ENCODE data around the gene C11orf98.
"Not testable (repeated sequence)": the region's sequence is repeated elsewhere in the genome, so short reads cannot be mapped to it uniquely, and the experiment has no call there.

The C11orf98 gene

GRCh38 chr11:62680825-62681240 lies 15.8 kb upstream of the C11orf98 start:
- DNase-seq = no peak

DNA sequence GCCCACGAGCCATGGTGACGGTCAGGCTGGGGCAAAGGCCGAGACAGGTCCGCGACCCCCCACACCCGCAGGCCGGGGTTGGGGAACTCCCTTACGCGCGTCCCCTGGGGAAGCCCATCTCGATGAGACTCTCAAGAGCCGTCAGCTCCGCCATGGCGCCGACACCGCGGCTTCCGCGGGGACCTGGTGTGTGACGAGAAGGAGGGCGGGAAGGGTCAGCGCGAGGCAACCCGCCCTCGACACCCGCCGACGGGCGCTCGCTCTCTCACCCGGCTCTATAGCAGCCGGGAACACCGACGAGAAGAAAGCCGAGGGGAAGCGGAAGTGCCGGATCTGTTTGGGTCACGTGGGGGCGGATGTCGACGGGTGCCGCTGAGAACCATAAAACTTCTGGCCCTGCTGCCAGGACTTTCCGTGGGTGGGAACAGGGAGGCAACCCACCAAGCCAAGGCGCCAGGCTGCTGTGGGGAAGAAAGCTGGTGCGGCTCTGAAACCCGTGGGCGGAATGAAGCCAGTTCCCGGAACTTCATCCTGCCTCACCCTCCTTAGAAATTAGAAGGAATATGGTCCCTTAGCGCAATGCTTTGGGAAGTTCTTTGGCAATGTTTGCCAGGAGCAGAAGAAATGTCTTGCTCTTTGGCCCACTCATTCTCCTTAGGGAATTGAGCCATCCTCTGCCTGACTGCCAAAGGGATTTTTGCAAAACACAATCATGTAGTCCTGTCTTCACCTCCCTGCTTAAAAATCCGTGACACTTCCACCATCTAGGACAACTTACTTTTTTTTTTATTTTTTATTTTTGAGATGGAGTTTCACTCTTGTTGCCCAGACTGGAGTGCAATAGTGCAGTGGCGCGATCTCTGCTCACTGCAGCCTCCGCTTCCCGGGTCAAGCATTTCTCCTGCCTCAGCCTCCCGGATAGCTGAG lies 14.0 kb upstream of the C11orf98 start, which contains the start of gene UBXN1:
UBXN1 (minus strand) TSS at position 304 of the 927 bp plus-strand sequence; CDS start at position 154, 150 bp downstream.
- peak; percentile 85 for DNase-seq

GRCh38 chr11:62678433-62678769 lies 13.4 kb upstream of the C11orf98 start:
- no peak for DNase-seq

- no peak for DNase-seq
These were observed 12.7 kb upstream of the C11orf98 start for GRCh38 chr11:62677714-62678113.

DNA sequence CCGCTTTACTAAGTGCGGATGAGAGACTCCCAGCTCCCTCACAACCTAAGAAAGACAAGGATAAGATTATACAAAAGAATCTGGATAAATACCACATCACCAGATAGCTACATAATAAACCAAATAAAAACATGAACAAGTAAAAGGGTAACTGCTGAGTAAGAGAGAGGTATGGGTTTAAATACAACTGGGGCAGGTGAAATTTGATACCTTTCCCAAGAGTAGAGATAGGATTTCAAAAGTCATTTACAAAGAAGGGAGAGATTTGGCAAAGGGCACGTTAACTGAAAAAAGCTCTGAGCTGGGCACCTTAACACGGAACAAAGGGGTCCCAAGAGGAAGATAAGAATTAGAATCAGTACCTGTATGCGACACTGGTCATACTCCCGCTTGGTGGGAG lies 12.1 kb upstream of the C11orf98 start:
- no peak for DNase-seq

DNA sequence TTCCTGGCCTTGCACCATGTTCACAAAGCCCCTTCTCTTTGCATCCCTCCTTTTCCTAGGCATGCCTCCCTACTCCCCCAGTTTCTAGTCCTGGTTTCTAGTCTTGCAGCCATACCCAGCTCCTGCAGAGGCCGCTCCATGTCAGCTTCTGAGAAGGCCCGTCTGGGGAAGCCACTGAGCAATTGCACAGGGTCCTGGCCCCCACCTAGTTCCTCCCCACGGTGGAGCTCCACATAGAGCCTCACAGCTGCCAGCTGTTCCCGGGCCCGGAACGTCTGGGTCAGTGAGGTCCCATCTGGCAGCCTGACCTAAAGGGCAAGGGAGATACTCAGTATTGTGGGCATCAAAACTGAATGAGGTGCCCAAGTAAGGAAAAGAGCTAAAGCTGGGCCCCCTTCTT lies 11.7 kb upstream of the C11orf98 start:
- DNase-seq = no peak

DNA sequence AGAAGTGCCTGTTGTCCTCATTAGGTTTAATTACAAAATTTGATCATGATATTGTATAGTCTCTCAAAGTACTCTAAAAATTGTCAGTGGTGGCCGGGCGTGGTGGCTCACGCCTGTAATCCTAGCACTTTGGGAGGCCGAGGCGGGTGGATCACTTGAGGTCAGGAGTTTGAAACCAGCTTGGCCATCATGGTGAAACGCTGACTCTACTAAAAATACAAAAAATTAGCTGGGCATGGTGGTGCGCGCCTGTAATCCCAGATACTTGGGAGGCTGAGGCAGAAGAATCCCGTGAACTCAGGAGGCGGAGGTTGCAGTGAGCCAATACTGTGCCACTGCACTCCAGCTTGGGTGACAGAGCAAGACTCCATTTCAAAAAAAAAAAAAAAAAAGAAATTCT lies 10.4 kb upstream of the C11orf98 start:
- not testable (repeated sequence) for DNase-seq

DNA sequence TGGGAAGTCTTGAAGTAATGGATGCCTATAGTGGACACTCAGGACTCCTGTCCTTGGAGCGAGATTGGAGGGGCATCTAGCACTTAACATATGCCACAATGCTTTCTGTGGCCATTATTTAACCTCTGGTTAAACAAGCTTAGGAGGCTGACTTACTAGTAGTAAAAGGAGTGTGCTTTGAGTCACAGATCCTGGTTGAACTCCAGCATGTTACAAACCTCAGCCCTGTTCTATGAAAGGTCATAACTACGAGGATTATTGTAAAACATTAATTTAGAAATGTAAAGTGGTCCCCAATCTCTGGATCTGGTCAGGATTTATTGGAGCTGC lies 8.2 kb upstream of the C11orf98 start:
- DNase-seq = no peak

DNA sequence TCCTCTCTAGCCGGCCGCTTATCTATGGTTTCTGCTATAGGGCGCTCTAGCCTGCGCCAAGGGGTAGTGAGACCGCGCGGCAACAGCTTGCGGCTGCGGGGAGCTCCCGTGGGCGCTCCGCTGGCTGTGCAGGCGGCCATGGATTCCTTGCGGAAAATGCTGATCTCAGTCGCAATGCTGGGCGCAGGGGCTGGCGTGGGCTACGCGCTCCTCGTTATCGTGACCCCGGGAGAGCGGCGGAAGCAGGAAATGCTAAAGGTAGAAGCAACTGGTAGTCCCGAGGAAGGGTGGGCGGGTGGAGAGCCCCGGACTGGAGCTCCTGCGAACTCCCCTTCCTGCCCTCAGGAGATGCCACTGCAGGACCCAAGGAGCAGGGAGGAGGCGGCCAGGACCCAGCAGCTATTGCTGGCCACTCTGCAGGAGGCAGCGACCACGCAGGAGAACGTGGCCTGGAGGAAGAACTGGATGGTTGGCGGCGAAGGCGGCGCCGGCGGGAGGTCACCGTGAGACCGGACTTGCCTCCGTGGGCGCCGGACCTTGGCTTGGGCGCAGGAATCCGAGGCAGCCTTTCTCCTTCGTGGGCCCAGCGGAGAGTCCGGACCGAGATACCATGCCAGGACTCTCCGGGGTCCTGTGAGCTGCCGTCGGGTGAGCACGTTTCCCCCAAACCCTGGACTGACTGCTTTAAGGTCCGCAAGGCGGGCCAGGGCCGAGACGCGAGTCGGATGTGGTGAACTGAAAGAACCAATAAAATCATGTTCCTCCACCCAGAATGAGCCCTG lies 6.8 kb upstream of the C11orf98 start, which contains the start of the genes LBHD1 and UQCC3:
LBHD1 (minus strand) TSS at position 660 of the 782 bp plus-strand sequence. CDS start 2,236 bp downstream, outside the sequence.
UQCC3 (plus strand) TSS at position 66 of the 782 bp plus-strand sequence; CDS start at position 139, 73 bp downstream.
- DNase-seq = peak; percentile 83

GRCh38 chr11:62671236-62671607 lies 6.2 kb upstream of the C11orf98 start:
- no peak for DNase-seq

DNA sequence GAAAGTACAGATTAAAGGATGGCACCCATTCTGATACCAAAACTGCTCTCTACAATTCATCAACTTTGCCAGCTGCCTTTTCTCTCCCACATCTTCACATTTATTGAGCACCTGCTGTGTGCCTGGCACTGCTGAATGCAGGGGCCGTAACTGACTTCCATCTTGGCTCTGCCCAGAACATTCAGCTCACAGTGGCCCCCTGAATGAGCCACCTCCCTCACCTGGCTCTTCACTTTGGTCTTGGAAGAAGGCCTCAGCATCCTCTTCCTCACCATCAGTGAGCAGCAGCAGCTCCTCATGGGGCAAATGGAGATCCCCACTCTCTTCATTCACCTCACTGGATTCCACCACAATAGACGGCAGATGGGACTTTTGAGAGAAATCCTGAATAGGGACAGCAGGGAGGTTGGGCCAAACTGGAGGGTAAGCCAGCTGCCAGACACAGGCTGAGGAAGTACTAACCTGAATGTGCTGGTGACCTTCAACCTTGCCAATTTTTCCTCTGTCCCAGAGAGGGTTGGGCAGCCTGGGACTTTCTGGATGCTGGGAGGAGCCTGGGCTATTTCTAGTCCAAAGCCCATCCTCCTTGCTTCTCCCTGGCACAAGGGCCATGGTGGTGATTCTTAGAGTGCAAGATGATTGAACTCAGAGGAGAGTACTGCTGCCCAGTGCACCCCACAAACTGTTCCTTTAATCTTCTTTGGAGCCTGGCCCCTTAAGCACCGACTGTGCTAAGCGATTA lies 4.6 kb upstream of the C11orf98 start:
- no peak for DNase-seq

GRCh38 chr11:62667460-62667859 lies 2.5 kb upstream of the C11orf98 start:
- DNase-seq = no peak

DNA sequence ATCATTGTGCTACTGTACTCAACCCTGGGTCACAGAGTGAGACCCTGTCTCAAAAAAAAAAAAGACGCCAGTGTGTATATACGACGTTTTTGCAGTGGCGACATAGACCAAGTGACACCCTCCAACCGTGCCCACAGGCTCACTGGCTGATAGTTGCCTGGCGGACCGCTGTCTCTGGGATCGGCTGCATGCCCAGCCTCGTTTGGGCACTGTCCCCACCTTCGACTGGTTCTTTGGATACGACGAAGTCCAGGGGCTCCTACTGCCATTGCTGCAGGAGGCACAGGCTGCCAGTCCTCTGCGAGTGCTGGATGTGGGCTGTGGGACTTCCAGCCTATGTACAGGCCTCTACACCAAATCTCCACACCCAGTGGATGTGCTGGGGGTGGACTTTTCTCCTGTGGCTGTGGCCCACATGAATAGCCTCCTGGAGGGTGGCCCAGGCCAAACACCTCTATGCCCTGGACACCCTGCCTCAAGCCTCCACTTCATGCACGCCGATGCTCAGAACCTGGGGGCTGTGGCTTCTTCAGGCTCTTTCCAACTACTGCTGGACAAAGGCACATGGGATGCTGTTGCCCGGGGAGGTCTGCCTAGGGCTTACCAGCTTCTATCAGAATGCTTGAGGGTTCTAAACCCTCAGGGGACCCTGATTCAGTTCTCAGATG lies 1.4 kb upstream of the C11orf98 start:
- DNase-seq = no peak

DNA sequence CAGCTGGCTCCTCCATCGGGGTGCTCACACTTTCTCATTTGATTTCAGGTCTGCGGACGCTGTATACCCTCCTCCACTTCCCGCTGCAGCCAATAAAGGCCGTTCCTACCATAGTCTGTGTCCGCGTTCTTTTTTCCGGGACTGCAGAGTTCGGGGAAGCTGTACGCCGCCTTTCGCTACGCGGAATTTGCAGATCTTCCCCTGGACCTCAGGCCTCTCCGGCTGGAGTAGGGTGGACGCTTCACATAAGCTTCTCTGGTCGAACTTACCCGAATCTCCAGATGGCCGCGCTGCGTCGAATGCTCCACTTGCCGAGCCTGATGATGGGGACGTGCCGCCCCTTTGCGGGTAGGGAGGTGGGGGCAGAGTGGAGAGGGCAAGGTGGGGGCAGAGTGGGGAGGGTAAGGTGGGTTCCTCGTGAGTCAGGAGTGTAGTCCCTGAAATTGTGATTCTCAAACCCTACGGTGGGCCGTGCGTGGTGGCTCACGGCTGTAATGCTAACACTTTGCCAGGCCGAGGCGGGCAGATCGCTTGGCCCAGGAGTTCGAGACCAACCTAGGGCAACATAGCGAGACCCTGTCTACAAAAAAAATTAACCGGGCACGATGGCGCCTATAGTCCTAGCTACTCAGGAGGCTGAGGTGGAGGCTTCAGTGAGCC lies 719 bp upstream of the C11orf98 start:
- no peak for DNase-seq

GRCh38 chr11:62664405-62665074 lies 470 bp downstream of the C11orf98 start:
- DNase-seq = peak; percentile 74

DNA sequence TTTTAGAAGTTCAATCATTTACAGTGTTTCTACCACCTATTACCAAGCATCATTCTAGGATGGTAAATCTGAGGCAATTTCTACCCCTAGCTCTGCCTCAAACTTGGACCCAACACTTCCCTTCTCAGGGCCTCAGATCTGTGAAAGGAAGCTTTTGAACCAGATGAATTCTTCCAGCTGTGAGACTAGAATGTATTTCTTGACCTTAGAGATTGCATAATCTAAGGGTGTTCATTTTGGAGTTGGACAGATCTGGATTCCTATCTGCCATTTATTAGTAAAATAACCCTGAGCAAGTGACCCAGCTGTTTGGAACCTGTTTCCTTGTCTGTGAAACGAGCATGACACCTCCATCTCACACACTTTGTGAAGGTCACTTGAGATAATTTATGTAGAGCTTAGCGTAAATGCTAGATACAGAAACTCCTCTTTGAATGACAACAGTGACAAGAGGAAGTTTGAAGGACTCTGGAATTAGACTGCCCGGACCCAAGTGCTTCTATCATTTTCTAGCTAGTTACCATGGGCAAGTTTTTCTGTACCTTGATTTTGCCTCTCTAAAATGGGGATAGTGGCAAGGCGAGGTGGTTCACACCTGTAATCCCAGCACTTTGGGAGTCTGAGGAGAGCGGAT lies 8.1 kb downstream of the C11orf98 start:
- DNase-seq = no peak

DNA sequence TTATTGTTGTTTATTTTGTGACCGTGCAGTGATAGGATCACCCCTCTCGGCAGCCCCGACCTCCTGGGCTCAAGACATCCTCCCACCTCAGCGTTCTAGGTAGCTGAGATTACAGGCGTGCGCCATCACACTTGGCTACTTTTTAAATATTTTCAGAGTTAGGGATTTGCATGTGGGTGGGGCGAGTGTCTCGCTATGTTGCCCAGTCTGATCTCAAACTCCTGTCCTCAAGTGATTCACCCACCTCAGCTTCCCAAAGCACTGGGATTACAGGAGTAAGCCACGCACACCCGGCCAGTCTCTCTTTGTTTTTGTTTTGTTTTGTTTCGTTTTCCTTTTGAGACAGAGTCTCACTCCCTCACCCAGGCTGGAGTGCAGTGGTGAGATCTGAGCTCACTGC lies 10.7 kb downstream of the C11orf98 start:
- no peak for DNase-seq

GRCh38 chr11:62652161-62653006 lies 12.6 kb downstream of the C11orf98 start:
- DNase-seq = no peak

DNA sequence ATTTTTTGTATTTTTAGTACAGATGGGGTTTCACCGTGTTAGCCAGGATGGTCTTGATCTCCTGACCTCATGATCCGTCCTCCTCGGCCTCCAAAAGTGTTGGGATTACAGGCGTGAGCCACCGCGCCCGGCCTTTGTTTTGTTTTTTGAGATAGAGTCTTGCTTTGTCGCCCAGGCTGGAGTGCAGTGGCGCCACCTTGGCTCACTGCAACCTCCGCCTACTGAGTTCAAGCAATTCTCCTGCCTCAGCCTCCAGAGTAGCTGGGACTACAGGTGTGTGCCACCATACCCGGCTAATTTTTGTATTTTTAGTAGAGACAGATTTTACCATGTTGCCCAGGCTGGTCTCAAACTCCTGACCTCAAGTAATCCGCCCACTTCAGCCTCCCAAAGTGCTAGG lies 14.7 kb downstream of the C11orf98 start:
- not testable (repeated sequence) for DNase-seq

- no peak for DNase-seq
These were observed 15.5 kb downstream of the C11orf98 start for GRCh38 chr11:62649486-62649885.

All from NCI-H1105 (cell line).